CD14-positive monocyte (primary cell): ENCODE data around the gene PNMA8C. TPM values are rescaled to one million over a fixed set of nuclear protein-coding genes. Genes with fewer than 3 reads are reported as not detected.

Experiments used
- DNase-seq, 3 donors: peaks; one replicate each; pipeline ENCODE4 v3.0.0-alpha.2; 2011 to 2022
- H2AFZ ChIP-seq: 2 replicates; pipeline ENCODE4 v1.6.0; 2012; ENCODE audit warnings: mild to moderate bottlenecking, low read depth, low read length, inconsistent platforms; ENCODE audit not compliant: insufficient read depth, poor library complexity, severe bottlenecking
- H3K27ac ChIP-seq, 2 donors: 1 replicate in 1 of 2; 2 replicates in 1 of 2; pipeline ENCODE4 v1.5.1; 2012 to 2013; ENCODE audit warnings: low read length in 2 of 2, control low read depth in 1 of 2, inconsistent platforms in 1 of 2, low read depth in 1 of 2, mild to moderate bottlenecking in 1 of 2
- H3K27me3 ChIP-seq, 2 donors: one replicate each; pipeline versions ENCODE4 v1.6.0 to v1.6.1; 2011 to 2013; ENCODE audit warnings: low read length in 2 of 2; ENCODE audit not compliant: control insufficient read depth in 2 of 2, insufficient read depth in 2 of 2
- H3K36me3 ChIP-seq, 2 donors: replicated peaks in 1 of 2; 1 replicate in 1 of 2; 2 replicates in 1 of 2; pipeline versions ENCODE4 v1.5.1 to v1.6.1; 2012 to 2013; ENCODE audit warnings: low read length in 2 of 2, control low read depth in 1 of 2, inconsistent platforms in 1 of 2, mild to moderate bottlenecking in 1 of 2; ENCODE audit not compliant: insufficient read depth in 2 of 2, control insufficient read depth in 1 of 2
- H3K4me1 ChIP-seq, 2 donors: 1 replicate in 1 of 2; 2 replicates in 1 of 2; pipeline versions ENCODE4 v1.5.1 to v1.6.1; 2012 to 2013; ENCODE audit warnings: low read length in 2 of 2, control low read depth in 1 of 2, inconsistent platforms in 1 of 2, mild to moderate bottlenecking in 1 of 2, moderate library complexity in 1 of 2; ENCODE audit not compliant: insufficient read depth in 2 of 2, control insufficient read depth in 1 of 2
- H3K4me2 ChIP-seq: replicated peaks from 2 replicates; pipeline ENCODE3; 2012; ENCODE audit warnings: low read length, moderate library complexity, mild to moderate bottlenecking; ENCODE audit not compliant: poor library complexity, severe bottlenecking; ENCODE audit errors: extremely low read depth
- H3K4me3 ChIP-seq, 3 experiments: fragments of 200-600 bp in 1 of 3; sonication (generic) in 1 of 3; replicated peaks in 1 of 3; 1 replicate in 2 of 3; 2 replicates in 1 of 3; pipeline ENCODE4 v1.5.1; 2011 to 2013; ENCODE audit warnings: low read length in 3 of 3, mild to moderate bottlenecking in 3 of 3, control low read depth in 2 of 3, low read depth in 2 of 3, inconsistent platforms in 1 of 3, moderate library complexity in 1 of 3
- H3K79me2 ChIP-seq: 2 replicates; pipeline ENCODE4 v1.6.0; 2012; ENCODE audit warnings: mild to moderate bottlenecking, control low read depth, inconsistent platforms, low read length, moderate library complexity; ENCODE audit not compliant: insufficient read depth
- H3K9ac ChIP-seq: 2 replicates; pipeline ENCODE4 v1.6.0; 2017; ENCODE audit warnings: low read length, mild to moderate bottlenecking; ENCODE audit not compliant: insufficient read depth, poor library complexity, severe bottlenecking
- H3K9me3 ChIP-seq, 2 donors: replicated peaks in 1 of 2; 1 replicate in 1 of 2; 2 replicates in 1 of 2; pipeline versions ENCODE4 v1.5.1 to v1.6.1; 2012 to 2013; ENCODE audit warnings: low read length in 2 of 2, control low read depth in 1 of 2; ENCODE audit not compliant: control insufficient read depth in 1 of 2, insufficient read depth in 1 of 2
- H4K20me1 ChIP-seq: 2 replicates; pipeline ENCODE4 v1.6.0; 2012; ENCODE audit warnings: mild to moderate bottlenecking, low read length, control low read depth, moderate library complexity; ENCODE audit not compliant: insufficient read depth
- H3K27ac Mint-ChIP-seq, 7 donors: one replicate each; pipeline ENCODE4 v1.8.0; 2020; ENCODE audit warnings: mild to moderate bottlenecking in 7 of 7, mixed read lengths in 7 of 7, moderate library complexity in 6 of 7, inconsistent platforms in 2 of 7
- H3K27me3 Mint-ChIP-seq, 3 donors: one replicate each; pipeline ENCODE4 v1.8.0; 2021 to 2022; ENCODE audit warnings: low read depth in 3 of 3, mild to moderate bottlenecking in 3 of 3, mixed read lengths in 3 of 3, moderate library complexity in 3 of 3, inconsistent platforms in 1 of 3
- H3K36me3 Mint-ChIP-seq, 2 donors: one replicate each; pipeline ENCODE4 v1.8.0; 2020; ENCODE audit warnings: mixed read lengths in 2 of 2, inconsistent platforms in 1 of 2, mild to moderate bottlenecking in 1 of 2
- H3K4me1 Mint-ChIP-seq: one replicate; pipeline ENCODE4 v1.8.0; 2020; ENCODE audit warnings: mild to moderate bottlenecking, mixed read lengths
- H3K4me3 Mint-ChIP-seq, 2 donors: one replicate each; pipeline ENCODE4 v1.8.0; 2020; ENCODE audit warnings: mild to moderate bottlenecking in 2 of 2, mixed read lengths in 2 of 2, moderate library complexity in 1 of 2
- H3K9me3 Mint-ChIP-seq, 7 donors: one replicate each; pipeline ENCODE4 v1.8.0; 2020 to 2022; ENCODE audit warnings: mixed read lengths in 7 of 7, mild to moderate bottlenecking in 6 of 7, moderate library complexity in 6 of 7, inconsistent platforms in 2 of 7
- CTCF ChIP-seq: fragments of 200-600 bp; IDR thresholded peaks from one replicate; pipeline ENCODE4 v1.8.0; 2022; ENCODE audit warnings: antibody characterized with exemption, mild to moderate bottlenecking
- WGBS: methylation state at CpG from one replicate; pipeline ENCODE4 v1.1.5; 2013; ENCODE audit warnings: missing lambda C conversion rate; ENCODE audit not compliant: insufficient coverage; 5-methylcytosine and 5-hydroxymethylcytosine counted together
- intact Hi-C, 2 donors: fragments of 100-400 bp; cut with micrococcal nuclease; formaldehyde crosslinking; loops; one replicate each; pipeline versions ENCODE4 v1.15.0 to v1.15.1; 2023
- polyA plus RNA-seq, 3 donors: library from polyadenylated mRNA; depleted of rRNA in 1 of 3; unstranded in 2 of 3; stranded (reverse) in 1 of 3; fragments of 300-500 nt in 2 of 3; fragments of >200 nt in 1 of 3; fragmentation: Illumina TruSeq in 2 of 3; gene quantifications; 1 replicate in 2 of 3; 2 replicates in 1 of 3; pipeline ENCODE4 v1.2.3, GENCODE V29; 2012 to 2021

The PNMA8C gene
- polyA plus RNA-seq, 3 donors: not detected

- WGBS: 46% methylated on average over 4 of the region's 10 CpGs
- Histone ChIP-seq H3K4me1 (peaks cover 8 to 12% of the 10 kb centered on the region in 2 donors), H3K79me2 (no peaks in the 10 kb centered on the region), H4K20me1 (no peaks in the 10 kb centered on the region), H2AFZ (no peak overlapping the region), H3K4me3 (no peak overlapping the region), H3K27ac (no peak overlapping the region), H3K9me3 (no peaks in the 10 kb centered on the region), H3K4me2 (no peak overlapping the region), H3K9ac (no peak overlapping the region), H3K36me3 (no peaks in the 10 kb centered on the region), H3K27me3 (peaks cover 4 to 35% of the 10 kb centered on the region in 2 donors)
- H3K4me1 Mint-ChIP-seq: peaks cover 11% of the 10 kb centered on the region
- H3K36me3 Mint-ChIP-seq: no peaks in the 10 kb centered on the region
- H3K27me3 Mint-ChIP-seq: peaks cover 25 to 60% (median 45%) of the 10 kb centered on the region in 3 donors
- DNase-seq: no peak
- intact Hi-C loops: no loop called here
- H3K9me3 Mint-ChIP-seq: peaks cover 0 to 10% (median 6%) of the 10 kb centered on the region in 7 donors
- no peak for TF ChIP-seq CTCF
- peak overlapping the region in 1 of 2 donors; percentile 26 for H3K4me3 Mint-ChIP-seq
- no peak overlapping the region for H3K27ac Mint-ChIP-seq
These were observed 3.1 kb upstream of the PNMA8C start for GRCh38 chr19:46431824-46432223.

GRCh38 chr19:46429999-46430398 lies 1.3 kb upstream of the PNMA8C start:
- no peak overlapping the region for H3K4me2 ChIP-seq
- H3K9me3 ChIP-seq: no peaks in the 10 kb centered on the region
- no peak for DNase-seq
- Mint-ChIP-seq H3K36me3 (no peaks in the 10 kb centered on the region), H3K4me3 (peak overlapping the region in 1 of 2 donors; percentile 35), H3K9me3 (peaks cover 0 to 10% (median 8%) of the 10 kb centered on the region in 7 donors), H3K27me3 (peaks cover 43 to 75% (median 62%) of the 10 kb centered on the region in 3 donors), H3K4me1 (peaks cover 14% of the 10 kb centered on the region), H3K27ac (peak overlapping the region in 1 of 7 donors; percentile 15)
- no peak overlapping the region for H3K27ac ChIP-seq
- H3K79me2 ChIP-seq: no peaks in the 10 kb centered on the region
- H3K4me1 ChIP-seq: peaks cover 12 to 17% of the 10 kb centered on the region in 2 donors
- H3K36me3 ChIP-seq: no peaks in the 10 kb centered on the region
- WGBS: 33% methylated on average over 1 of the region's 4 CpGs
- no peak overlapping the region for H3K9ac ChIP-seq
- intact Hi-C loops: no loop called here
- H2AFZ ChIP-seq: no peak overlapping the region
- H3K4me3 ChIP-seq: no peak overlapping the region
- peaks cover 16 to 50% of the 10 kb centered on the region in 2 donors for H3K27me3 ChIP-seq
- H4K20me1 ChIP-seq: no peaks in the 10 kb centered on the region
- TF ChIP-seq CTCF: no peak
